Neural progenitor cell (in vitro differentiated cells): ENCODE results near the gene ADGRD1. TPM values are rescaled to one million over a fixed set of nuclear protein-coding genes. Genes with fewer than 3 reads are reported as not detected.

Experiments
- DNase-seq: peaks from one replicate; pipeline ENCODE4 v3.0.0-alpha.2; 2016; ENCODE audit warnings: low spot score
- H2AFZ ChIP-seq: fragments of 200-600 bp; sonication (generic); replicated peaks from 2 replicates; pipeline ENCODE4 v1.6.1; 2016; ENCODE audit warnings: antibody characterized with exemption
- H3F3A ChIP-seq: fragments of 200-600 bp; sonication (generic); 2 replicates; pipeline ENCODE4 v1.6.1; 2016; ENCODE audit warnings: antibody characterized with exemption, low read depth
- H3K27ac ChIP-seq: fragments of 200-600 bp; sonication (generic); 2 replicates; pipeline ENCODE4 v1.5.1; 2016; ENCODE audit warnings: mild to moderate bottlenecking
- H3K27me3 ChIP-seq: fragments of 200-600 bp; sonication (generic); 2 replicates; pipeline ENCODE4 v1.6.1; 2016; ENCODE audit warnings: mild to moderate bottlenecking, moderate library complexity
- H3K36me3 ChIP-seq: fragments of 200-600 bp; sonication (generic); 2 replicates; pipeline ENCODE4 v1.5.1; 2016
- H3K4me1 ChIP-seq: fragments of 200-600 bp; sonication (generic); 2 replicates; pipeline ENCODE4 v1.6.1; 2016; ENCODE audit warnings: mixed run types
- H3K4me2 ChIP-seq: fragments of 200-600 bp; sonication (generic); 2 replicates; pipeline ENCODE4 v1.6.1; 2016
- H3K4me3 ChIP-seq: fragments of 200-600 bp; sonication (generic); 2 replicates; pipeline ENCODE4 v1.5.1; 2016
- H3K79me2 ChIP-seq: fragments of 200-600 bp; sonication (generic); 2 replicates; pipeline ENCODE4 v1.6.1; 2016; ENCODE audit warnings: low read depth
- H3K9ac ChIP-seq: fragments of 200-600 bp; sonication (generic); 2 replicates; pipeline ENCODE4 v1.6.1; 2016
- H3K9me3 ChIP-seq: fragments of 200-600 bp; sonication (generic); 2 replicates; pipeline ENCODE4 v1.5.1; 2016; ENCODE audit warnings: low read depth
- H4K20me1 ChIP-seq: fragments of 200-600 bp; sonication (generic); 2 replicates; pipeline ENCODE4 v1.6.1; 2016; ENCODE audit warnings: low read depth
- H3K27ac Mint-ChIP-seq: 3 replicates; pipeline ENCODE4 v1.8.0; 2021; ENCODE audit warnings: mixed read lengths
- H3K27me3 Mint-ChIP-seq: 2 replicates; pipeline ENCODE4 v1.8.0; 2022; ENCODE audit warnings: low read depth, mild to moderate bottlenecking, inconsistent platforms, moderate library complexity, mixed read lengths; ENCODE audit not compliant: insufficient read depth
- H3K36me3 Mint-ChIP-seq: 3 replicates; pipeline ENCODE4 v1.8.0; 2021; ENCODE audit warnings: mixed read lengths
- H3K4me1 Mint-ChIP-seq: 3 replicates; pipeline ENCODE4 v1.8.0; 2021; ENCODE audit warnings: mixed read lengths
- H3K4me3 Mint-ChIP-seq: 3 replicates; pipeline ENCODE4 v1.8.0; 2021; ENCODE audit warnings: mild to moderate bottlenecking, moderate library complexity, mixed read lengths
- H3K9me3 Mint-ChIP-seq: 3 replicates; pipeline ENCODE4 v1.8.0; 2020; ENCODE audit warnings: mixed read lengths
- EZH2 ChIP-seq: fragments of 200-600 bp; sonication (generic); IDR thresholded peaks from 2 replicates; pipeline ENCODE4 v1.6.1; 2017; ENCODE audit warnings: antibody characterized with exemption, mild to moderate bottlenecking, moderate library complexity
- EZH2phosphoT487 ChIP-seq: fragments of 200-600 bp; sonication (generic); IDR thresholded peaks from 2 replicates; pipeline ENCODE4 v1.6.1; 2017; ENCODE audit warnings: antibody characterized with exemption
- total RNA-seq: library from RNA; depleted of rRNA; stranded (reverse); fragments of >200 nt; gene quantifications from 2 replicates; pipeline ENCODE4 v1.2.3, GENCODE V29; 2015; ENCODE audit warnings: low replicate concordance
- TF ChIP-seq, protein P1 (sequence below): fragments of 200-600 bp; sonication (generic); IDR thresholded peaks from 2 replicates; pipeline ENCODE4 v1.5.1; 2017; ENCODE audit warnings: antibody characterized with exemption, mild to moderate bottlenecking

Gene ADGRD1
- total RNA-seq, 1 donor from 2014 or later: not detected

GRCh38 chr12:130945786-130946492 lies 7.8 kb upstream of the ADGRD1 start:
- H3K4me2 ChIP-seq: no peak overlapping the region
- peaks cover 2% of the 10 kb centered on the region for H3K4me1 Mint-ChIP-seq
- H3K27me3 Mint-ChIP-seq: peaks cover 21% of the 10 kb centered on the region
- H3K27ac Mint-ChIP-seq: no peak overlapping the region
- H2AFZ ChIP-seq: no peak overlapping the region
- peaks cover 7% of the 10 kb centered on the region for H3K9me3 ChIP-seq
- H3F3A ChIP-seq: no peaks in the 10 kb centered on the region
- no peaks in the 10 kb centered on the region for H3K79me2 ChIP-seq
- no peaks in the 10 kb centered on the region for H3K27me3 ChIP-seq
- H3K4me3 Mint-ChIP-seq: no peak overlapping the region
- no peaks in the 10 kb centered on the region for H3K36me3 Mint-ChIP-seq
- TF ChIP-seq EZH2phosphoT487 (no peak), EZH2 (no peak)
- TF ChIP-seq, protein P1, sequence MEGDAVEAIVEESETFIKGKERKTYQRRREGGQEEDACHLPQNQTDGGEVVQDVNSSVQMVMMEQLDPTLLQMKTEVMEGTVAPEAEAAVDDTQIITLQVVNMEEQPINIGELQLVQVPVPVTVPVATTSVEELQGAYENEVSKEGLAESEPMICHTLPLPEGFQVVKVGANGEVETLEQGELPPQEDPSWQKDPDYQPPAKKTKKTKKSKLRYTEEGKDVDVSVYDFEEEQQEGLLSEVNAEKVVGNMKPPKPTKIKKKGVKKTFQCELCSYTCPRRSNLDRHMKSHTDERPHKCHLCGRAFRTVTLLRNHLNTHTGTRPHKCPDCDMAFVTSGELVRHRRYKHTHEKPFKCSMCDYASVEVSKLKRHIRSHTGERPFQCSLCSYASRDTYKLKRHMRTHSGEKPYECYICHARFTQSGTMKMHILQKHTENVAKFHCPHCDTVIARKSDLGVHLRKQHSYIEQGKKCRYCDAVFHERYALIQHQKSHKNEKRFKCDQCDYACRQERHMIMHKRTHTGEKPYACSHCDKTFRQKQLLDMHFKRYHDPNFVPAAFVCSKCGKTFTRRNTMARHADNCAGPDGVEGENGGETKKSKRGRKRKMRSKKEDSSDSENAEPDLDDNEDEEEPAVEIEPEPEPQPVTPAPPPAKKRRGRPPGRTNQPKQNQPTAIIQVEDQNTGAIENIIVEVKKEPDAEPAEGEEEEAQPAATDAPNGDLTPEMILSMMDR: no peak
- no peak for DNase-seq
- H3K4me1 ChIP-seq: no peaks in the 10 kb centered on the region
- no peak overlapping the region for H3K27ac ChIP-seq
- peaks cover 10% of the 10 kb centered on the region for H3K9me3 Mint-ChIP-seq
- H3K36me3 ChIP-seq: no peaks in the 10 kb centered on the region
- H4K20me1 ChIP-seq: no peaks in the 10 kb centered on the region
- H3K9ac ChIP-seq: no peak overlapping the region
- H3K4me3 ChIP-seq: no peak overlapping the region

- Histone ChIP-seq H2AFZ (no peak overlapping the region), H3K36me3 (no peaks in the 10 kb centered on the region), H3K9me3 (peaks cover 7% of the 10 kb centered on the region), H3K27me3 (no peaks in the 10 kb centered on the region), H3K27ac (no peak overlapping the region), H3F3A (no peaks in the 10 kb centered on the region), H3K79me2 (no peaks in the 10 kb centered on the region), H3K4me2 (no peak overlapping the region), H3K4me3 (no peak overlapping the region), H4K20me1 (no peaks in the 10 kb centered on the region), H3K4me1 (no peaks in the 10 kb centered on the region), H3K9ac (no peak overlapping the region)
- TF ChIP-seq, protein P1: no peak
- TF ChIP-seq EZH2 (no peak), EZH2phosphoT487 (no peak)
- Mint-ChIP-seq H3K27ac (no peak overlapping the region), H3K27me3 (peaks cover 21% of the 10 kb centered on the region), H3K4me1 (peaks cover 6% of the 10 kb centered on the region), H3K36me3 (no peaks in the 10 kb centered on the region), H3K9me3 (peaks cover 10% of the 10 kb centered on the region), H3K4me3 (no peak overlapping the region)
- no peak for DNase-seq
These were observed 6.6 kb upstream of the ADGRD1 start for GRCh38 chr12:130947028-130947613.

DNA sequence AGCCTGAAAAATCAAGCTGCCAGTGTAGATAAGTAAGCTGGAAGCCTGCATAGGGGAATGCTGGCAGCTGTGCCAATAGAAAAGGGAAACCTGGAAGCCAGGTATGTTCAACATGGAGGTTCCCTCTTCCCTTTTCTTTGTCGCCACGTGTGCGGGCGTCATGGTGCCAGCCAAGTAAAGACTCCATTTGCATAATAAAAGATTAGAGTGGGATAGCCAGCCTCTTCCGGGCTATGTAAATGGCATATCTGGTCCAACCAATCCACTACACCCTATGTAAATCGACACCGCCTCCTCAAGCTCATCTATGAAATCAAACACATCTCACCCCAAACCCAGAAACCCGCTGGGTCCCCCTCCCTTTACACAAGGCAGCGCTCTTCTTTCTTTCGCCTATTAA lies 5.6 kb upstream of the ADGRD1 start:
- DNase-seq: peak; percentile 47
- Mint-ChIP-seq H3K27me3 (peaks cover 20% of the 10 kb centered on the region), H3K27ac (no peak overlapping the region), H3K4me1 (peaks cover 13% of the 10 kb centered on the region), H3K36me3 (no peaks in the 10 kb centered on the region), H3K9me3 (peaks cover 10% of the 10 kb centered on the region), H3K4me3 (no peak overlapping the region)
- H3K4me3 ChIP-seq: no peak overlapping the region
- H3K79me2 ChIP-seq: no peaks in the 10 kb centered on the region
- no peak overlapping the region for H3K27ac ChIP-seq
- no peak overlapping the region for H3K4me2 ChIP-seq
- no peaks in the 10 kb centered on the region for H3K27me3 ChIP-seq
- peaks cover 6% of the 10 kb centered on the region for H3K4me1 ChIP-seq
- H4K20me1 ChIP-seq: no peaks in the 10 kb centered on the region
- no peaks in the 10 kb centered on the region for H3F3A ChIP-seq
- H3K9me3 ChIP-seq: peaks cover 7% of the 10 kb centered on the region
- H2AFZ ChIP-seq: no peak overlapping the region
- H3K9ac ChIP-seq: no peak overlapping the region
- H3K36me3 ChIP-seq: no peaks in the 10 kb centered on the region
- TF ChIP-seq, protein P1: no peak
- TF ChIP-seq EZH2: no peak
- no peak for TF ChIP-seq EZH2phosphoT487
